ENCODE data around the gene KIF6.
"Not testable (repeated sequence)": the region's sequence is repeated elsewhere in the genome, so short reads cannot be mapped to it uniquely, and the experiment has no call there.

Gene KIF6

GRCh38 chr6:39494998-39495397 lies 230.2 kb downstream of the KIF6 start:
- DNase-seq, result no peak

- no peak for DNase-seq
These were observed 231.4 kb downstream of the KIF6 start for GRCh38 chr6:39493777-39494176.

- no peak for DNase-seq
These were observed 232.0 kb downstream of the KIF6 start for GRCh38 chr6:39493174-39493573.

- no peak for DNase-seq
These were observed 235.1 kb downstream of the KIF6 start for GRCh38 chr6:39490108-39490507.

GRCh38 chr6:39488255-39488879 lies 236.8 kb downstream of the KIF6 start:
- DNase-seq, result no peak

- no peak for DNase-seq
These were observed 240.9 kb downstream of the KIF6 start for GRCh38 chr6:39484276-39484675.

GRCh38 chr6:39479819-39480218 lies 245.4 kb downstream of the KIF6 start:
- not testable (repeated sequence) for DNase-seq

GRCh38 chr6:39476670-39477069 lies 248.5 kb downstream of the KIF6 start:
- no peak for DNase-seq

- DNase-seq, result no peak
These were observed 249.1 kb downstream of the KIF6 start for GRCh38 chr6:39476151-39476550.

GRCh38 chr6:39471954-39472659 lies 253.1 kb downstream of the KIF6 start:
- no peak for DNase-seq

- DNase-seq, result no peak
These were observed 254.7 kb downstream of the KIF6 start for GRCh38 chr6:39470506-39470905.

GRCh38 chr6:39468385-39468784 lies 256.8 kb downstream of the KIF6 start:
- no peak for DNase-seq

GRCh38 chr6:39466631-39467030 lies 258.6 kb downstream of the KIF6 start:
- no peak for DNase-seq

GRCh38 chr6:39465539-39465938 lies 259.7 kb downstream of the KIF6 start:
- no peak for DNase-seq

- DNase-seq, result no peak
These were observed 261.1 kb downstream of the KIF6 start for GRCh38 chr6:39464067-39464466.

- DNase-seq, result no peak
These were observed 271.2 kb downstream of the KIF6 start for GRCh38 chr6:39453956-39454524.

GRCh38 chr6:39453241-39453640 lies 272.0 kb downstream of the KIF6 start:
- no peak for DNase-seq

- DNase-seq, result no peak
These were observed 272.7 kb downstream of the KIF6 start for GRCh38 chr6:39452306-39453145.

- no peak for DNase-seq
These were observed 273.4 kb downstream of the KIF6 start for GRCh38 chr6:39451831-39452230.

- no peak for DNase-seq
These were observed 276.2 kb downstream of the KIF6 start for GRCh38 chr6:39449022-39449421.

- DNase-seq, result no peak
These were observed 278.3 kb downstream of the KIF6 start for GRCh38 chr6:39446909-39447308.

GRCh38 chr6:39445667-39446066 lies 279.5 kb downstream of the KIF6 start:
- DNase-seq, result no peak

- no peak for DNase-seq
These were observed 280.7 kb downstream of the KIF6 start for GRCh38 chr6:39444479-39445019.

All from CD4-positive, alpha-beta T cell treated with Interferon gamma for 1 hour (primary cell).